GM12878 (cell line): Measurements from ENCODE around the gene MAP3K10.

Experiments used
- CTCF ChIP-seq, 3 experiments: IDR thresholded peaks in 2 of 3; conservative IDR thresholded peaks in 1 of 3; 2 replicates each; pipeline ENCODE4 v1.5.1; 2011; ENCODE audit warnings: low read depth in 3 of 3, low read length in 3 of 3, mild to moderate bottlenecking in 3 of 3, control low read depth in 2 of 3, moderate library complexity in 2 of 3, inconsistent platforms in 1 of 3, mixed read lengths in 1 of 3; ENCODE audit not compliant: control insufficient read depth in 2 of 3, insufficient read depth in 1 of 3; ENCODE audit errors: extremely low read depth in 1 of 3
- POLR2A ChIP-seq: IDR thresholded peaks from 2 replicates; pipeline ENCODE4 v1.6.1; 2011; ENCODE audit warnings: low read depth, mild to moderate bottlenecking, low read length

- no peak for TF ChIP-seq CTCF (IDR thresholded peaks at IDR 0.05 in 2 of 3, conservative IDR thresholded peaks at IDR 0.05 in 1 of 3; ENCODE audit: control insufficient read depth in 2 of 3, extremely low read depth in 1 of 3, insufficient read depth in 1 of 3, low read depth in 3 of 3, low read length in 3 of 3)
- TF ChIP-seq POLR2A = no peak
These were observed 50.7 kb downstream of the MAP3K10 start for GRCh38 chr19:40241809-40242384.
